Chondrocyte (in vitro differentiated cells): ENCODE measurements around the gene ELOVL3. TPM values are rescaled to one million over a fixed set of nuclear protein-coding genes. Genes with fewer than 3 reads are reported as not detected.
"Not testable (repeated sequence)": the region's sequence is repeated elsewhere in the genome, so short reads cannot be mapped to it uniquely, and the experiment has no call there.

ENCODE experiments used
- DNase-seq: peaks from one replicate; pipeline ENCODE4 v3.0.0; 2021; ENCODE audit warnings: mixed read lengths, low spot score
- H3K27ac Mint-ChIP-seq: one replicate; pipeline ENCODE4 v1.8.0; 2021; ENCODE audit warnings: mild to moderate bottlenecking, moderate library complexity, mixed read lengths; ENCODE audit not compliant: unreplicated experiment
- H3K27me3 Mint-ChIP-seq: 2 replicates; pipeline ENCODE4 v1.8.0; 2021; ENCODE audit warnings: low read depth, mixed read lengths
- H3K36me3 Mint-ChIP-seq: 2 replicates; pipeline ENCODE4 v1.8.0; 2021; ENCODE audit warnings: low read depth, mixed read lengths
- H3K4me1 Mint-ChIP-seq: 2 replicates; pipeline ENCODE4 v1.8.0; 2021; ENCODE audit warnings: low read depth, mild to moderate bottlenecking, mixed read lengths
- H3K4me3 Mint-ChIP-seq: one replicate; pipeline ENCODE4 v1.8.0; 2021; ENCODE audit warnings: mild to moderate bottlenecking, moderate library complexity, mixed read lengths; ENCODE audit not compliant: unreplicated experiment
- H3K9me3 Mint-ChIP-seq: 2 replicates; pipeline ENCODE4 v1.8.0; 2021; ENCODE audit warnings: low read depth, mixed read lengths
- total RNA-seq: library from RNA; stranded (reverse); gene quantifications from 3 replicates; pipeline ENCODE4 v1.2.1, GENCODE V29; 2021
- TF ChIP-seq, protein P1 (sequence below): fragments of 200-600 bp; sonication (generic); IDR thresholded peaks from 2 replicates; pipeline ENCODE4 v1.5.0; 2021; ENCODE audit warnings: antibody characterized with exemption, mild to moderate bottlenecking, moderate library complexity

ELOVL3 gene
- total RNA-seq, 1 donor from 2014 or later, result not detected

DNA sequence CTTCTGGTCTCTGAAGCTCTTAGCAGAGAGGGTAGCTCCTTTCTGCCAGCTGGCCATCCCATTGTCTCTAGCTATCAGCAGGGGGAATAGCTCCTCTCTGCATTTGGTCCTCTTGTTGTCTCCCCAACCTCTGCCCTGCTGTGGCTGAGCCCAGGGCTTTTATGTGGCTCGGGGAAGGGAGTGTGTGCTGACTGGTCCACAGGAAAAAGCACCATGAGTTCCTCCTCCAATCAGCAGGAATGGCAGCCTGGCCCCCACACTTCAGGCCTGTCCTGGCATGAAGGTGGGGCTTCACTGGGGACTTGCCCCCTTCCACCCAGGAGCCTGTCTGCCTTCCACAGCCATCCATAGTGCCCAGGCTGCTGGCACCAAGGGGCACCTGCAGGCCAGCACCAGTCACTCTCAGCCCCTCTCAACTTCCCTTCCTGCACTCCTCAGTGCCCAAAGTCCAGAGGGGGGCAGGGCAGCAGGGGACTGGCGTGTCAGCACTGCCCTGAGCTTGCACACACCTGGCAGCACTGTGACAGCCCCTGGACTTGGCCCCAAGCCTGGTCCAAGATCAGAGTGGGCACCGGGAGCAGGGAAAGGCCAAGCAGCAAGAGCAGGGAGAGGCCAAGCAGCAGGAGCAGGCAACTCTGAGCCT is 37.7 kb upstream of the ELOVL3 start:
- Mint-ChIP-seq H3K27me3 (no peaks in the 10 kb centered on the region), H3K27ac (no peak overlapping the region), H3K4me3 (no peak overlapping the region), H3K4me1 (no peaks in the 10 kb centered on the region), H3K36me3 (peaks cover 3% of the 10 kb centered on the region), H3K9me3 (peaks cover 20% of the 10 kb centered on the region)
- no peak for DNase-seq
- TF ChIP-seq, protein P1, sequence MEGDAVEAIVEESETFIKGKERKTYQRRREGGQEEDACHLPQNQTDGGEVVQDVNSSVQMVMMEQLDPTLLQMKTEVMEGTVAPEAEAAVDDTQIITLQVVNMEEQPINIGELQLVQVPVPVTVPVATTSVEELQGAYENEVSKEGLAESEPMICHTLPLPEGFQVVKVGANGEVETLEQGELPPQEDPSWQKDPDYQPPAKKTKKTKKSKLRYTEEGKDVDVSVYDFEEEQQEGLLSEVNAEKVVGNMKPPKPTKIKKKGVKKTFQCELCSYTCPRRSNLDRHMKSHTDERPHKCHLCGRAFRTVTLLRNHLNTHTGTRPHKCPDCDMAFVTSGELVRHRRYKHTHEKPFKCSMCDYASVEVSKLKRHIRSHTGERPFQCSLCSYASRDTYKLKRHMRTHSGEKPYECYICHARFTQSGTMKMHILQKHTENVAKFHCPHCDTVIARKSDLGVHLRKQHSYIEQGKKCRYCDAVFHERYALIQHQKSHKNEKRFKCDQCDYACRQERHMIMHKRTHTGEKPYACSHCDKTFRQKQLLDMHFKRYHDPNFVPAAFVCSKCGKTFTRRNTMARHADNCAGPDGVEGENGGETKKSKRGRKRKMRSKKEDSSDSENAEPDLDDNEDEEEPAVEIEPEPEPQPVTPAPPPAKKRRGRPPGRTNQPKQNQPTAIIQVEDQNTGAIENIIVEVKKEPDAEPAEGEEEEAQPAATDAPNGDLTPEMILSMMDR, result no peak

DNA sequence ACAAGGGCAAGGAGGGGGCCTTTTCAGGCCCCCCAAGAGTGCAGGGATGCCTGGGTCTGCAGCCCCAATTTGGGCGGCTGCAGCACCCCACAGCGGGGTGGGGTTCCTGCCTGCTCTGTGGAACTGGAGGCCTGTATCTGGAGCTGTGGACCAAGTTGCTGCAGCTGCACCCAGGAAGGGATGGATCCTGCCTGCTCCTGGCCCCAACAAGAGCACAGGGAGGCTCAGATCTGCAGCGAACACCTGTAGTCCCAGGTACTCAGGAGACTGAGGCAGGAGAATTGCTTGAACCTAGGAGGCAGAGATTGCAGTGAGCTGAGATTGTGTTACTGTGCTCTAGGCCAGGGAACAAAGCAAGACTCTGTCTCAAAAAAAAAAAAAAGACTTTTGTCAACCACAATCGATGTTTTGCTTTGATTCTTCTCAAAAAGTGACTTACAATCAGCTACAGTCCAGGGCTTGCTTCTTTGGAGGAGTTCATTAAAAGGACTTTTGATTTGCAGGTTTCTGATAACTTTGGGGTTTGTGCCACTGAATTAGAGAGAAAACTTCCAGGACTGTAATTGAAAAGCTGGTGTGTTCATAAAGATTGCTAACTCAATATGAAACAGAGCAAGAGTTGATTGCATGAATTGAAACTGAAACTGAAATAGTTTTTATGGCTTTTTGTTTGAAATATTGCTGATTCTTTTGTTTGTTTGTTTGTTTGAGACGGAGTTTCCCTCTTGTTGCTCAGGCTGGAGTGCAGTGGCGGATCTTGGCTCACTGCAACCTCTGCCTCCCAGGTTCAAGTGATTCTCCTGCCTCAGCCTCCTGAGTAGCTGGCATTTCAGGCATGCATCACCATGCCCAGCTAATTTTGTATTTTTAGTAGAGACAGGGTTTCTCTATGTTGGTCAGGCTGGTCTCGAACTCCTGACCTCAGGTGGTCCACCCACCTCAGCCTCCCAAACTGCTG is 36.9 kb upstream of the ELOVL3 start:
- not testable (repeated sequence) for H3K27ac Mint-ChIP-seq, H3K36me3 Mint-ChIP-seq, DNase-seq, H3K27me3 Mint-ChIP-seq, H3K4me3 Mint-ChIP-seq, H3K4me1 Mint-ChIP-seq
- peaks cover 19% of the 10 kb centered on the region for H3K9me3 Mint-ChIP-seq

DNA sequence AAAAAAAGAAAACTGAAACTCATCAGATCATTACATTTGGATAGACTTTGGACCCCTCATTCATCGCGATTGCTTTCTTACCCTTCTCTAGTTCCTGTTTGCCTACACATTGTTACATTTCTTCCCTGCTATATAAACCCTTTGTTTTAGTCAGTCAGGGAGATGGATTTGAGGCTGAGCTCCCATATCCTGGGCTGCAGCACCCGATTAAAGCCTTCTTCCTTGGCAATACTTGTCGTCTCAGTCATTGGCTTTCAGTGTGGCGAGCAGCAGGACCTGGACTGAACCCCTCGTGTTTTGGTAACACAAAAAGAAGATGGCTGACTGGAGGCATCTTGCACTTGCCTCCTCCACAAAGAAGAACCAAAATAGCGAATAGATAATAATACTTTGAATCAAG is 34.1 kb upstream of the ELOVL3 start:
- Mint-ChIP-seq H3K27ac (no peak overlapping the region), H3K4me1 (no peaks in the 10 kb centered on the region), H3K9me3 (peaks cover 9% of the 10 kb centered on the region), H3K27me3 (peaks cover 8% of the 10 kb centered on the region), H3K36me3 (peaks cover 3% of the 10 kb centered on the region), H3K4me3 (no peak overlapping the region)
- no peak for DNase-seq
- TF ChIP-seq, protein P1, result no peak

DNA sequence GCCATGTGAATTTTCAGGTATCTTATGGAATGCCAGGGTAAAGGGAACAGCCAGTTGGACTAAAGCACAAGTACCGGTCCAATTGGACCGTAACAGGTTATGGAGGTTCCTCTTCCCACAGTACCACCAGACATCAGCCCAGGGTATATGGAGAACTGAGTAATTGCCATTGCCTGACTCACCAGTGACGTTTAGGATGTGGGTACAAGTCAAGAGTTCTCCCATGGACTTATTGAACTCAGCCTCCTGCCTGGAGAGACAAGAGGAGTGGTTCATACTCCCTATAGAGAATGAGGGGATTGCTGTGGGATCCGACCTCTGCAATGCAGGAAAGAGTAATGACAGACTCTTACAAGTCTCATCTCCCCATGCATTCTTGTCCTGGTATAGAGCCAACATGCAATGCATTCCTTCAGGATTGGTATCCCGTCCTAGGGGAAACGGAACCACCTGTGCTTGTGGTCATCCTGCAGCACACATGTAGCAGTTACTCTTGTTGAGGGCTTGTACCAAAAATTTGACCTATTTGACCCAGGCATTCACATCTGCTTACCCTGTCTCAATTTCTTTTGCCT is 30.7 kb upstream of the ELOVL3 start:
- TF ChIP-seq, protein P1, result no peak
- no peak for DNase-seq
- no peaks in the 10 kb centered on the region for H3K4me1 Mint-ChIP-seq
- H3K27ac Mint-ChIP-seq, result no peak overlapping the region
- no peak overlapping the region for H3K4me3 Mint-ChIP-seq
- peaks cover 9% of the 10 kb centered on the region for H3K9me3 Mint-ChIP-seq
- H3K27me3 Mint-ChIP-seq, result peaks cover 10% of the 10 kb centered on the region
- peaks cover 4% of the 10 kb centered on the region for H3K36me3 Mint-ChIP-seq

DNA sequence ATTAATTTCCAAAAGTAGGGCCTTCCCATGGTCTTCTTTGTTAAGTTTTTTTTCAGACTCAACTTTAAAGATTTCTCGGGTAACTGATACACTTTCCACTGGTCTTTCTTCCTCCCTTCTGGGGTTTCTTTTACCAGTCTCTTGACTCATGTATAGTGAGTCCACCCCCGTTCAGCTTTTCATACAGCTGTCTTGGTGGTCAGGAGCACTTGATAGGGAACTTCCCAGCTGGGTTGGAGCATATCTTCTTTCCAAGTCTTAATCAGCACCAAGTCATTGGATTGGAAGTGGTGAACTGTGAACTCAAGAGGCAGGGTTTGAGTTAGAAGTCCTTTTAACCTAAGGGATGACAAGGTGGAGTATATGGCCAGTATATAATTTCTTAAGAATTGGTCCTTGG is 29.2 kb upstream of the ELOVL3 start:
- H3K27ac Mint-ChIP-seq, result no peak overlapping the region
- TF ChIP-seq, protein P1, result no peak
- peaks cover 3% of the 10 kb centered on the region for H3K9me3 Mint-ChIP-seq
- peaks cover 4% of the 10 kb centered on the region for H3K36me3 Mint-ChIP-seq
- H3K27me3 Mint-ChIP-seq, result peaks cover 11% of the 10 kb centered on the region
- no peaks in the 10 kb centered on the region for H3K4me1 Mint-ChIP-seq
- no peak overlapping the region for H3K4me3 Mint-ChIP-seq
- DNase-seq, result no peak
